PC-3 (cell line): ENCODE results near the gene SLC35E3.

Experiments
- EZH2phosphoT487 ChIP-seq: fragments of 300-600 bp; sonication (generic); IDR thresholded peaks from 2 replicates; pipeline ENCODE4 v1.6.1; 2018; ENCODE audit warnings: mild to moderate bottlenecking, antibody characterized with exemption, low read length, borderline replicate concordance
- TF ChIP-seq, protein P1 (sequence below): fragments of 300-600 bp; sonication (generic); conservative IDR thresholded peaks from 2 replicates; pipeline ENCODE4 v1.5.1; 2017; ENCODE audit warnings: antibody characterized with exemption, low read depth, mild to moderate bottlenecking, low read length

GRCh38 chr12:68809190-68810026 is 63.4 kb downstream of the SLC35E3 start:
- no peak for TF ChIP-seq EZH2phosphoT487
- TF ChIP-seq, protein P1, sequence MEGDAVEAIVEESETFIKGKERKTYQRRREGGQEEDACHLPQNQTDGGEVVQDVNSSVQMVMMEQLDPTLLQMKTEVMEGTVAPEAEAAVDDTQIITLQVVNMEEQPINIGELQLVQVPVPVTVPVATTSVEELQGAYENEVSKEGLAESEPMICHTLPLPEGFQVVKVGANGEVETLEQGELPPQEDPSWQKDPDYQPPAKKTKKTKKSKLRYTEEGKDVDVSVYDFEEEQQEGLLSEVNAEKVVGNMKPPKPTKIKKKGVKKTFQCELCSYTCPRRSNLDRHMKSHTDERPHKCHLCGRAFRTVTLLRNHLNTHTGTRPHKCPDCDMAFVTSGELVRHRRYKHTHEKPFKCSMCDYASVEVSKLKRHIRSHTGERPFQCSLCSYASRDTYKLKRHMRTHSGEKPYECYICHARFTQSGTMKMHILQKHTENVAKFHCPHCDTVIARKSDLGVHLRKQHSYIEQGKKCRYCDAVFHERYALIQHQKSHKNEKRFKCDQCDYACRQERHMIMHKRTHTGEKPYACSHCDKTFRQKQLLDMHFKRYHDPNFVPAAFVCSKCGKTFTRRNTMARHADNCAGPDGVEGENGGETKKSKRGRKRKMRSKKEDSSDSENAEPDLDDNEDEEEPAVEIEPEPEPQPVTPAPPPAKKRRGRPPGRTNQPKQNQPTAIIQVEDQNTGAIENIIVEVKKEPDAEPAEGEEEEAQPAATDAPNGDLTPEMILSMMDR: no peak
